GM23338 (cell line): ENCODE measurements around the gene OBP2A. TPM values are rescaled to one million over a fixed set of nuclear protein-coding genes. Genes with fewer than 3 reads are reported as not detected.

ENCODE experiments used
- ATAC-seq: fragments of 200-7000 bp; cut with Tn5 transposase; 3 replicates; pipeline ENCODE4 v1.9.1; 2020
- DNase-seq: peaks from one replicate; pipeline ENCODE4 v3.0.0-alpha.2; 2015; ENCODE audit warnings: low spot score
- H2AFZ ChIP-seq: fragments of 200-600 bp; sonication (generic); 2 replicates; pipeline ENCODE4 v1.8.0; 2016; ENCODE audit warnings: antibody characterized with exemption, mild to moderate bottlenecking, moderate library complexity
- H3F3A ChIP-seq: fragments of 200-600 bp; sonication (generic); replicated peaks from 2 replicates; pipeline ENCODE4 v1.8.0; 2017; ENCODE audit warnings: antibody characterized with exemption, mixed run types, low read depth
- H3K27ac ChIP-seq: fragments of 200-600 bp; sonication (generic); 2 replicates; pipeline ENCODE4 v1.6.1; 2016; ENCODE audit warnings: low read depth
- H3K27me3 ChIP-seq: fragments of 200-600 bp; sonication (generic); 2 replicates; pipeline ENCODE4 v1.8.0; 2016; ENCODE audit warnings: mild to moderate bottlenecking, mixed run types, moderate library complexity; ENCODE audit not compliant: insufficient read depth
- H3K36me3 ChIP-seq: fragments of 200-600 bp; sonication (generic); 2 replicates; pipeline ENCODE4 v1.8.0; 2016; ENCODE audit warnings: mild to moderate bottlenecking; ENCODE audit not compliant: insufficient read depth
- H3K4me1 ChIP-seq: fragments of 200-600 bp; sonication (generic); 2 replicates; pipeline ENCODE4 v1.8.0; 2016; ENCODE audit warnings: mild to moderate bottlenecking, moderate library complexity; ENCODE audit not compliant: insufficient read depth
- H3K4me2 ChIP-seq: fragments of 200-600 bp; sonication (generic); 2 replicates; pipeline ENCODE4 v1.7.1; 2017; ENCODE audit warnings: mixed run types
- H3K4me3 ChIP-seq: fragments of 200-600 bp; sonication (generic); 2 replicates; pipeline ENCODE4 v1.6.1; 2016; ENCODE audit warnings: mixed run types
- H3K79me2 ChIP-seq: fragments of 200-600 bp; sonication (generic); replicated peaks from 2 replicates; pipeline ENCODE4 v1.8.0; 2017; ENCODE audit warnings: mild to moderate bottlenecking; ENCODE audit not compliant: insufficient read depth
- H3K9me2 ChIP-seq: fragments of 200-600 bp; sonication (generic); 2 replicates; pipeline ENCODE4 v1.8.0; 2017; ENCODE audit not compliant: insufficient read depth
- H4K20me1 ChIP-seq: fragments of 200-600 bp; sonication (generic); replicated peaks from 2 replicates; pipeline ENCODE4 v1.8.0; 2017; ENCODE audit warnings: mild to moderate bottlenecking; ENCODE audit not compliant: insufficient read depth
- H3K27ac Mint-ChIP-seq: 2 replicates; pipeline ENCODE4 v1.8.0; 2020; ENCODE audit warnings: inconsistent platforms, mild to moderate bottlenecking, moderate library complexity, mixed read lengths
- H3K27me3 Mint-ChIP-seq: 3 replicates; pipeline ENCODE4 v1.8.0; 2022; ENCODE audit warnings: low read depth, mild to moderate bottlenecking, moderate library complexity, mixed read lengths, inconsistent platforms; ENCODE audit not compliant: insufficient read depth, poor library complexity
- H3K36me3 Mint-ChIP-seq: 3 replicates; pipeline ENCODE4 v1.8.0; 2021; ENCODE audit warnings: low read depth, mild to moderate bottlenecking, inconsistent platforms, moderate library complexity, mixed read lengths
- H3K4me1 Mint-ChIP-seq: 3 replicates; pipeline ENCODE4 v1.8.0; 2020; ENCODE audit warnings: mild to moderate bottlenecking, inconsistent platforms, mixed read lengths
- H3K4me3 Mint-ChIP-seq: 3 replicates; pipeline ENCODE4 v1.8.0; 2021; ENCODE audit warnings: moderate library complexity, mild to moderate bottlenecking, inconsistent platforms, mixed read lengths
- H3K9me3 Mint-ChIP-seq: 3 replicates; pipeline ENCODE4 v1.8.0; 2020; ENCODE audit warnings: moderate library complexity, mild to moderate bottlenecking, inconsistent platforms, mixed read lengths
- POLR2AphosphoS5 ChIP-seq: IDR thresholded peaks from 2 replicates; pipeline ENCODE4 v1.6.1; 2016; ENCODE audit warnings: antibody characterized with exemption, low read depth
- REST ChIP-seq: IDR thresholded peaks from one replicate; pipeline ENCODE4 v1.6.1; 2018; ENCODE audit warnings: antibody characterized with exemption; ENCODE audit not compliant: unreplicated experiment
- polyA plus RNA-seq: library from polyadenylated mRNA; unstranded; fragments of >200 nt; fragmentation: Nextera tagmentation; extraction: Ambion mirVana; gene quantifications from 2 replicates; pipeline ENCODE4 v1.2.1, GENCODE V29; 2016
- total RNA-seq: library from RNA; depleted of rRNA; stranded (reverse); fragments of >200 nt; shearing (Covaris generic); gene quantifications from 2 replicates; pipeline ENCODE4 v1.2.3, GENCODE V29; 2014
- TF ChIP-seq, protein P1 (sequence below): fragments of 250-450 bp; sonication (Bioruptor Pico); IDR thresholded peaks from 2 replicates; pipeline ENCODE4 v1.5.0; 2020; ENCODE audit warnings: mild to moderate bottlenecking, moderate library complexity

The OBP2A gene
- total and polyA plus RNA-seq, 2 experiments from 2014 or later, result not detected

- TF ChIP-seq, protein P1, sequence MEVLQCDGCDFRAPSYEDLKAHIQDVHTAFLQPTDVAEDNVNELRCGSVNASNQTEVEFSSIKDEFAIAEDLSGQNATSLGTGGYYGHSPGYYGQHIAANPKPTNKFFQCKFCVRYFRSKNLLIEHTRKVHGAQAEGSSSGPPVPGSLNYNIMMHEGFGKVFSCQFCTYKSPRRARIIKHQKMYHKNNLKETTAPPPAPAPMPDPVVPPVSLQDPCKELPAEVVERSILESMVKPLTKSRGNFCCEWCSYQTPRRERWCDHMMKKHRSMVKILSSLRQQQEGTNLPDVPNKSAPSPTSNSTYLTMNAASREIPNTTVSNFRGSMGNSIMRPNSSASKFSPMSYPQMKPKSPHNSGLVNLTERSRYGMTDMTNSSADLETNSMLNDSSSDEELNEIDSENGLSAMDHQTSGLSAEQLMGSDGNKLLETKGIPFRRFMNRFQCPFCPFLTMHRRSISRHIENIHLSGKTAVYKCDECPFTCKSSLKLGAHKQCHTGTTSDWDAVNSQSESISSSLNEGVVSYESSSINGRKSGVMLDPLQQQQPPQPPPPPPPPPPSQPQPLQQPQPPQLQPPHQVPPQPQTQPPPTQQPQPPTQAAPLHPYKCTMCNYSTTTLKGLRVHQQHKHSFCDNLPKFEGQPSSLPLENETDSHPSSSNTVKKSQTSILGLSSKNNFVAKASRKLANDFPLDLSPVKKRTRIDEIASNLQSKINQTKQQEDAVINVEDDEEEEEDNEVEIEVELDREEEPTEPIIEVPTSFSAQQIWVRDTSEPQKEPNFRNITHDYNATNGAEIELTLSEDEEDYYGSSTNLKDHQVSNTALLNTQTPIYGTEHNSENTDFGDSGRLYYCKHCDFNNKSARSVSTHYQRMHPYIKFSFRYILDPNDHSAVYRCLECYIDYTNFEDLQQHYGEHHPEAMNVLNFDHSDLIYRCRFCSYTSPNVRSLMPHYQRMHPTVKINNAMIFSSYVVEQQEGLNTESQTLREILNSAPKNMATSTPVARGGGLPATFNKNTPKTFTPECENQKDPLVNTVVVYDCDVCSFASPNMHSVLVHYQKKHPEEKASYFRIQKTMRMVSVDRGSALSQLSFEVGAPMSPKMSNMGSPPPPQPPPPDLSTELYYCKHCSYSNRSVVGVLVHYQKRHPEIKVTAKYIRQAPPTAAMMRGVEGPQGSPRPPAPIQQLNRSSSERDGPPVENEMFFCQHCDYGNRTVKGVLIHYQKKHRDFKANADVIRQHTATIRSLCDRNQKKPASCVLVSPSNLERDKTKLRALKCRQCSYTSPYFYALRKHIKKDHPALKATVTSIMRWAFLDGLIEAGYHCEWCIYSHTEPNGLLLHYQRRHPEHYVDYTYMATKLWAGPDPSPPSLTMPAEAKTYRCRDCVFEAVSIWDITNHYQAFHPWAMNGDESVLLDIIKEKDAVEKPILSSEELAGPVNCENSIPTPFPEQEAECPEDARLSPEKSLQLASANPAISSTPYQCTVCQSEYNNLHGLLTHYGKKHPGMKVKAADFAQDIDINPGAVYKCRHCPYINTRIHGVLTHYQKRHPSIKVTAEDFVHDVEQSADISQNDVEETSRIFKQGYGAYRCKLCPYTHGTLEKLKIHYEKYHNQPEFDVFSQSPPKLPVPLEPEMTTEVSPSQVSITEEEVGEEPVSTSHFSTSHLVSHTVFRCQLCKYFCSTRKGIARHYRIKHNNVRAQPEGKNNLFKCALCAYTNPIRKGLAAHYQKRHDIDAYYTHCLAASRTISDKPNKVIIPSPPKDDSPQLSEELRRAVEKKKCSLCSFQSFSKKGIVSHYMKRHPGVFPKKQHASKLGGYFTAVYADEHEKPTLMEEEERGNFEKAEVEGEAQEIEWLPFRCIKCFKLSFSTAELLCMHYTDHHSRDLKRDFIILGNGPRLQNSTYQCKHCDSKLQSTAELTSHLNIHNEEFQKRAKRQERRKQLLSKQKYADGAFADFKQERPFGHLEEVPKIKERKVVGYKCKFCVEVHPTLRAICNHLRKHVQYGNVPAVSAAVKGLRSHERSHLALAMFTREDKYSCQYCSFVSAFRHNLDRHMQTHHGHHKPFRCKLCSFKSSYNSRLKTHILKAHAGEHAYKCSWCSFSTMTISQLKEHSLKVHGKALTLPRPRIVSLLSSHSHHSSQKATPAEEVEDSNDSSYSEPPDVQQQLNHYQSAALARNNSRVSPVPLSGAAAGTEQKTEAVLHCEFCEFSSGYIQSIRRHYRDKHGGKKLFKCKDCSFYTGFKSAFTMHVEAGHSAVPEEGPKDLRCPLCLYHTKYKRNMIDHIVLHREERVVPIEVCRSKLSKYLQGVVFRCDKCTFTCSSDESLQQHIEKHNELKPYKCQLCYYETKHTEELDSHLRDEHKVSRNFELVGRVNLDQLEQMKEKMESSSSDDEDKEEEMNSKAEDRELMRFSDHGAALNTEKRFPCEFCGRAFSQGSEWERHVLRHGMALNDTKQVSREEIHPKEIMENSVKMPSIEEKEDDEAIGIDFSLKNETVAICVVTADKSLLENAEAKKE (CRISPR knock-in tag), result no peak
- no peak for TF ChIP-seq POLR2AphosphoS5
Observed at GRCh38 chr9:135591506-135592330, 45.8 kb downstream of the OBP2A start (continued).

DNA sequence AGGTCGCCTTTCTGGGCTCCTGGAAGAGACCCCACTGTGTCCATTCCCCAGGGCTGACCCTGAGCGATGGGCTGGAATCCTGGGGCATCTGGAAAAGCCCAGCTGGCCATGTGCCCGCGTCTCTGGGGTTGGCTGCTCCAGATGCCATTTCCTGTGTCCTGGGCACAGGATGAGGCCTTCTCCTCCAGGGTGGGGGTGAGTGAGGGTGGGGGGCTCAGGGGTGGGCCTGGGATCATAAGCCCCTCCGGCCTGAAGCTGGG, 46.3 kb downstream of the OBP2A start:
- Histone ChIP-seq H3K79me2 (no peaks in the 10 kb centered on the region), H3K4me1 (no peaks in the 10 kb centered on the region), H2AFZ (no peak overlapping the region), H4K20me1 (no peaks in the 10 kb centered on the region), H3K36me3 (no peaks in the 10 kb centered on the region), H3K4me2 (no peak overlapping the region), H3K27ac (no peak overlapping the region), H3K27me3 (no peaks in the 10 kb centered on the region), H3K4me3 (no peak overlapping the region), H3F3A (no peaks in the 10 kb centered on the region), H3K9me2 (0 out of 2 replicates have a peak, but pooled peaks cover 3% of the 10 kb centered on the region)
- Mint-ChIP-seq H3K36me3 (no peaks in the 10 kb centered on the region), H3K9me3 (peaks cover 11% of the 10 kb centered on the region; the same call in 2 of the 3 replicates), H3K4me1 (no peaks in the 10 kb centered on the region), H3K27me3 (peaks cover 4% of the 10 kb centered on the region), H3K4me3 (no peak overlapping the region), H3K27ac (no peak overlapping the region)
- DNase-seq (no peak), ATAC-seq (no peak)
- TF ChIP-seq REST, result no peak
- TF ChIP-seq, protein P1 (CRISPR knock-in tag), result no peak
